GM12878 (cell line): ENCODE data around the gene MTA3. TPM values are rescaled to one million over a fixed set of nuclear protein-coding genes. Genes with fewer than 3 reads are reported as not detected.

Experiments used
- ATF7 ChIP-seq: fragments of 450-650 bp; IDR thresholded peaks from 2 replicates; pipeline ENCODE4 v1.6.1; 2016; ENCODE audit warnings: low read depth, mild to moderate bottlenecking
- BMI1 ChIP-seq: fragments of 450-650 bp; IDR thresholded peaks from 2 replicates; pipeline ENCODE4 v1.6.1; 2016; ENCODE audit warnings: mild to moderate bottlenecking, moderate library complexity, borderline replicate concordance
- GATAD2B ChIP-seq: fragments of 450-650 bp; conservative IDR thresholded peaks from 2 replicates; pipeline ENCODE4 v1.6.1; 2017; ENCODE audit warnings: low read depth, mild to moderate bottlenecking, moderate library complexity
- HDAC2 ChIP-seq: fragments of 200-600 bp; sonication (generic); IDR thresholded peaks from 2 replicates; pipeline ENCODE4 v1.6.1; 2017
- IRF4 ChIP-seq: IDR thresholded peaks from 2 replicates; pipeline ENCODE4 v1.6.1; 2011; ENCODE audit warnings: low read depth, low read length
- MXI1 ChIP-seq: fragments of 150-350 bp; IDR thresholded peaks from 2 replicates; pipeline ENCODE4 v1.6.1; 2011; ENCODE audit warnings: low read depth, mild to moderate bottlenecking, inconsistent platforms, low read length, improper control_type of control experiment
- MYC ChIP-seq: IDR thresholded peaks from 2 replicates; pipeline ENCODE4 v1.6.1; 2011; ENCODE audit warnings: mild to moderate bottlenecking, low read length, moderate library complexity, inconsistent platforms; ENCODE audit not compliant: insufficient read depth, insufficient replicate concordance, insufficient read length, severe bottlenecking
- POLR2AphosphoS5 ChIP-seq: IDR thresholded peaks from 2 replicates; pipeline ENCODE4 v1.6.1; 2011; ENCODE audit warnings: mild to moderate bottlenecking, low read length, inconsistent platforms
- RB1 ChIP-seq: fragments of 450-650 bp; formaldehyde crosslinking; IDR thresholded peaks from 2 replicates; pipeline ENCODE4 v1.6.1; 2017; ENCODE audit warnings: mild to moderate bottlenecking, borderline replicate concordance
- SMC3 ChIP-seq: IDR thresholded peaks from 2 replicates; pipeline ENCODE4 v1.6.1; 2011; ENCODE audit warnings: low read length, improper control_type of control experiment, borderline replicate concordance
- TARDBP ChIP-seq: IDR thresholded peaks from 2 replicates; pipeline ENCODE4 v1.6.1; 2016; ENCODE audit warnings: borderline replicate concordance
- ZZZ3 ChIP-seq: IDR thresholded peaks from 2 replicates; pipeline ENCODE4 v1.6.1; 2011; ENCODE audit warnings: low read depth; ENCODE audit not compliant: control insufficient read depth, insufficient read length
- polyA plus RNA-seq, 11 experiments: library from polyadenylated mRNA; depleted of rRNA in 4 of 11; unstranded in 6 of 11; stranded (reverse) in 5 of 11; fragments of >200 nt; fragmentation: Nextera tagmentation in 4 of 11; fragmentation: Illumina TruSeq in 1 of 11; extraction: Ambion mirVana in 4 of 11; extraction: Trizol in 1 of 11; gene quantifications; 1 replicate in 1 of 11; 2 replicates in 10 of 11; pipeline versions ENCODE4 v1.2.1 to v1.2.3, GENCODE V29; 2011 to 2016; ENCODE audit warnings: inconsistent platforms in 2 of 11, missing spikeins in 2 of 11, low read depth in 1 of 11
- total RNA-seq, 4 experiments: library from RNA; depleted of rRNA in 3 of 4; stranded (reverse); fragments of >200 nt in 3 of 4; fragmentation: Illumina TruSeq in 1 of 4; extraction: Trizol in 1 of 4; gene quantifications; 2 replicates each; pipeline versions ENCODE4 v1.2.1 to v1.2.3, GENCODE V29; 2013 to 2021
- TF ChIP-seq, protein P1 (sequence below): fragments of 450-650 bp; IDR thresholded peaks from 2 replicates; pipeline ENCODE4 v1.6.1; 2017; ENCODE audit warnings: mild to moderate bottlenecking, moderate library complexity
- TF ChIP-seq, protein P2 (sequence below): IDR thresholded peaks from 2 replicates; pipeline ENCODE4 v1.6.1; 2012; ENCODE audit warnings: low read depth, low read length, improper control_type of control experiment
- TF ChIP-seq, protein P3 (sequence below): IDR thresholded peaks from 2 replicates; pipeline ENCODE4 v1.6.1; 2012; ENCODE audit warnings: improper control_type of control experiment, low read depth, low read length; ENCODE audit not compliant: insufficient replicate concordance
- TF ChIP-seq, protein P4 (sequence below): fragments of 150-350 bp; IDR thresholded peaks from 2 replicates; pipeline ENCODE4 v1.6.1; 2014; ENCODE audit warnings: mild to moderate bottlenecking, low read depth, low read length

Gene MTA3
- total and polyA plus RNA-seq, 10 of the 15 experiments (the other 5 are each of a cell fraction or from before 2014, with no cell fraction given): 17.6 to 45.5 (median 26.5) TPM

DNA sequence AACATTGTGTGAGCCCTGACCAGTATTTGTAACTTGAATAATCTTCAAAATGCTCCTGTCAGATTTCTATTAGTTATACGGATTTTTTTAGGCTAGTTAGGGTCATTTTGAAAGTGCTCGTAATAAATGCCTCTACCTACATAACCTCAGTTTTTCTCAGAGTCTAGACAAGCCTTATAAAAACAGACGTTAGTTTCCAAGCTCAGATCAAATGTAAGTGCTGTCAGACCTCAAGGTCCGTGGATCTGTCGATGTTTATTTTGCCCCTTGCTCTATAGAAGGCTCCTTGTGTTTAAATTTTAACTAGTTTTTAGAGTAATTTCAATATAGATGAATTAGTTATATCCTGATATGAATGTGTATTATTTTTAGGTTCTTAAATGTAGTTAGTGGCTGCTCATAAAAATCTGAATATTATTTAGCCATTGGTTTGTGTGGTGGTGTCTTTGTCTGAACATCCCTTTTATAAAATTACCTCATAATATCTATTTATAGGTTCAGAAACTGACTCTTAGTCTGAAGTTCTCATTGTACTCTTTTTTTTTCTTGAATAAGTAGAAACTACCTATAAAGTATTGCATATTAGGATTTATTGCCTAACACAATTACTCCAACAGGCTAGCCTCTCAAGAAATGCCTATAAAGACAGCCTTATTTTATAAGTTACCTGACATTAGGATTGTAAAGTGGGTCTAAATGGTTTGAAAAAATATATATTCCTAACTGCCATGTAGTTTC is 71.1 kb downstream of the MTA3 start (continued):
- TF ChIP-seq, protein P1, sequence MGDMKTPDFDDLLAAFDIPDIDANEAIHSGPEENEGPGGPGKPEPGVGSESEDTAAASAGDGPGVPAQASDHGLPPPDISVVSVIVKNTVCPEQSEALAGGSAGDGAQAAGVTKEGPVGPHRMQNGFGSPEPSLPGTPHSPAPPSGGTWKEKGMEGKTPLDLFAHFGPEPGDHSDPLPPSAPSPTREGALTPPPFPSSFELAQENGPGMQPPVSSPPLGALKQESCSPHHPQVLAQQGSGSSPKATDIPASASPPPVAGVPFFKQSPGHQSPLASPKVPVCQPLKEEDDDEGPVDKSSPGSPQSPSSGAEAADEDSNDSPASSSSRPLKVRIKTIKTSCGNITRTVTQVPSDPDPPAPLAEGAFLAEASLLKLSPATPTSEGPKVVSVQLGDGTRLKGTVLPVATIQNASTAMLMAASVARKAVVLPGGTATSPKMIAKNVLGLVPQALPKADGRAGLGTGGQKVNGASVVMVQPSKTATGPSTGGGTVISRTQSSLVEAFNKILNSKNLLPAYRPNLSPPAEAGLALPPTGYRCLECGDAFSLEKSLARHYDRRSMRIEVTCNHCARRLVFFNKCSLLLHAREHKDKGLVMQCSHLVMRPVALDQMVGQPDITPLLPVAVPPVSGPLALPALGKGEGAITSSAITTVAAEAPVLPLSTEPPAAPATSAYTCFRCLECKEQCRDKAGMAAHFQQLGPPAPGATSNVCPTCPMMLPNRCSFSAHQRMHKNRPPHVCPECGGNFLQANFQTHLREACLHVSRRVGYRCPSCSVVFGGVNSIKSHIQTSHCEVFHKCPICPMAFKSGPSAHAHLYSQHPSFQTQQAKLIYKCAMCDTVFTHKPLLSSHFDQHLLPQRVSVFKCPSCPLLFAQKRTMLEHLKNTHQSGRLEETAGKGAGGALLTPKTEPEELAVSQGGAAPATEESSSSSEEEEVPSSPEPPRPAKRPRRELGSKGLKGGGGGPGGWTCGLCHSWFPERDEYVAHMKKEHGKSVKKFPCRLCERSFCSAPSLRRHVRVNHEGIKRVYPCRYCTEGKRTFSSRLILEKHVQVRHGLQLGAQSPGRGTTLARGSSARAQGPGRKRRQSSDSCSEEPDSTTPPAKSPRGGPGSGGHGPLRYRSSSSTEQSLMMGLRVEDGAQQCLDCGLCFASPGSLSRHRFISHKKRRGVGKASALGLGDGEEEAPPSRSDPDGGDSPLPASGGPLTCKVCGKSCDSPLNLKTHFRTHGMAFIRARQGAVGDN: no peak
- no peak for TF ChIP-seq HDAC2
- TF ChIP-seq SMC3: no peak
- no peak for TF ChIP-seq ZZZ3
- TF ChIP-seq MYC: no peak
- no peak for TF ChIP-seq BMI1
- TF ChIP-seq TARDBP: no peak
- TF ChIP-seq ATF7: peak; percentile 95
- no peak for TF ChIP-seq IRF4
- TF ChIP-seq POLR2AphosphoS5: no peak
- no peak for TF ChIP-seq GATAD2B
- TF ChIP-seq, protein P2, sequence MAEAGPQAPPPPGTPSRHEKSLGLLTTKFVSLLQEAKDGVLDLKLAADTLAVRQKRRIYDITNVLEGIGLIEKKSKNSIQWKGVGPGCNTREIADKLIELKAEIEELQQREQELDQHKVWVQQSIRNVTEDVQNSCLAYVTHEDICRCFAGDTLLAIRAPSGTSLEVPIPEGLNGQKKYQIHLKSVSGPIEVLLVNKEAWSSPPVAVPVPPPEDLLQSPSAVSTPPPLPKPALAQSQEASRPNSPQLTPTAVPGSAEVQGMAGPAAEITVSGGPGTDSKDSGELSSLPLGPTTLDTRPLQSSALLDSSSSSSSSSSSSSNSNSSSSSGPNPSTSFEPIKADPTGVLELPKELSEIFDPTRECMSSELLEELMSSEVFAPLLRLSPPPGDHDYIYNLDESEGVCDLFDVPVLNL: no peak
- TF ChIP-seq, protein P3, sequence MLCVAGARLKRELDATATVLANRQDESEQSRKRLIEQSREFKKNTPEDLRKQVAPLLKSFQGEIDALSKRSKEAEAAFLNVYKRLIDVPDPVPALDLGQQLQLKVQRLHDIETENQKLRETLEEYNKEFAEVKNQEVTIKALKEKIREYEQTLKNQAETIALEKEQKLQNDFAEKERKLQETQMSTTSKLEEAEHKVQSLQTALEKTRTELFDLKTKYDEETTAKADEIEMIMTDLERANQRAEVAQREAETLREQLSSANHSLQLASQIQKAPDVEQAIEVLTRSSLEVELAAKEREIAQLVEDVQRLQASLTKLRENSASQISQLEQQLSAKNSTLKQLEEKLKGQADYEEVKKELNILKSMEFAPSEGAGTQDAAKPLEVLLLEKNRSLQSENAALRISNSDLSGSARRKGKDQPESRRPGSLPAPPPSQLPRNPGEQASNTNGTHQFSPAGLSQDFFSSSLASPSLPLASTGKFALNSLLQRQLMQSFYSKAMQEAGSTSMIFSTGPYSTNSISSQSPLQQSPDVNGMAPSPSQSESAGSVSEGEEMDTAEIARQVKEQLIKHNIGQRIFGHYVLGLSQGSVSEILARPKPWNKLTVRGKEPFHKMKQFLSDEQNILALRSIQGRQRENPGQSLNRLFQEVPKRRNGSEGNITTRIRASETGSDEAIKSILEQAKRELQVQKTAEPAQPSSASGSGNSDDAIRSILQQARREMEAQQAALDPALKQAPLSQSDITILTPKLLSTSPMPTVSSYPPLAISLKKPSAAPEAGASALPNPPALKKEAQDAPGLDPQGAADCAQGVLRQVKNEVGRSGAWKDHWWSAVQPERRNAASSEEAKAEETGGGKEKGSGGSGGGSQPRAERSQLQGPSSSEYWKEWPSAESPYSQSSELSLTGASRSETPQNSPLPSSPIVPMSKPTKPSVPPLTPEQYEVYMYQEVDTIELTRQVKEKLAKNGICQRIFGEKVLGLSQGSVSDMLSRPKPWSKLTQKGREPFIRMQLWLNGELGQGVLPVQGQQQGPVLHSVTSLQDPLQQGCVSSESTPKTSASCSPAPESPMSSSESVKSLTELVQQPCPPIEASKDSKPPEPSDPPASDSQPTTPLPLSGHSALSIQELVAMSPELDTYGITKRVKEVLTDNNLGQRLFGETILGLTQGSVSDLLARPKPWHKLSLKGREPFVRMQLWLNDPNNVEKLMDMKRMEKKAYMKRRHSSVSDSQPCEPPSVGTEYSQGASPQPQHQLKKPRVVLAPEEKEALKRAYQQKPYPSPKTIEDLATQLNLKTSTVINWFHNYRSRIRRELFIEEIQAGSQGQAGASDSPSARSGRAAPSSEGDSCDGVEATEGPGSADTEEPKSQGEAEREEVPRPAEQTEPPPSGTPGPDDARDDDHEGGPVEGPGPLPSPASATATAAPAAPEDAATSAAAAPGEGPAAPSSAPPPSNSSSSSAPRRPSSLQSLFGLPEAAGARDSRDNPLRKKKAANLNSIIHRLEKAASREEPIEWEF: no peak
- TF ChIP-seq MXI1: no peak
- TF ChIP-seq RB1: no peak
- TF ChIP-seq, protein P4, sequence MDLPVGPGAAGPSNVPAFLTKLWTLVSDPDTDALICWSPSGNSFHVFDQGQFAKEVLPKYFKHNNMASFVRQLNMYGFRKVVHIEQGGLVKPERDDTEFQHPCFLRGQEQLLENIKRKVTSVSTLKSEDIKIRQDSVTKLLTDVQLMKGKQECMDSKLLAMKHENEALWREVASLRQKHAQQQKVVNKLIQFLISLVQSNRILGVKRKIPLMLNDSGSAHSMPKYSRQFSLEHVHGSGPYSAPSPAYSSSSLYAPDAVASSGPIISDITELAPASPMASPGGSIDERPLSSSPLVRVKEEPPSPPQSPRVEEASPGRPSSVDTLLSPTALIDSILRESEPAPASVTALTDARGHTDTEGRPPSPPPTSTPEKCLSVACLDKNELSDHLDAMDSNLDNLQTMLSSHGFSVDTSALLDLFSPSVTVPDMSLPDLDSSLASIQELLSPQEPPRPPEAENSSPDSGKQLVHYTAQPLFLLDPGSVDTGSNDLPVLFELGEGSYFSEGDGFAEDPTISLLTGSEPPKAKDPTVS: no peak
